Endothelial cell of umbilical vein (primary cell): ENCODE results near the gene WFIKKN1. TPM values are rescaled to one million over a fixed set of nuclear protein-coding genes. Genes with fewer than 3 reads are reported as not detected.

Source experiments
- BruUV-seq: library from RNA; stranded (reverse); fragments of 400-500 nt; replicated peaks from 2 replicates; lab custom pipeline; 2021; lab: Mats Ljungman, UMichigan
- CTCF ChIA-PET: fragments of 300-600, 350-600 bp; sonication (Branson Sonifier 250); formaldehyde crosslinking; loops from one replicate; lab custom pipeline; 2021; ENCODE audit warnings: antibody characterized with exemption, inconsistent platforms; lab: Charles Lee
- POLR2A ChIA-PET: fragments of 300-600, 350-600 bp; sonication (Branson Sonifier 250); formaldehyde crosslinking; loops from one replicate; lab custom pipeline; 2021; ENCODE audit warnings: antibody characterized with exemption, inconsistent platforms; lab: Charles Lee
- DNase-seq: peaks from one replicate; pipeline ENCODE4 v3.0.0-alpha.2; 2011; ENCODE audit warnings: low read depth, low spot score
- FAIRE-seq: peaks from 2 replicates; lab custom pipeline; 2011; peaks lifted over from hg19 to GRCh38; lab: Jason Lieb, UNC
- H2AFZ ChIP-seq: 2 replicates; pipeline ENCODE4 v1.6.0; 2012; ENCODE audit warnings: low read depth, low read length, control low read depth, inconsistent platforms
- H3K27ac ChIP-seq: 2 replicates; pipeline ENCODE4 v1.5.1; 2011; ENCODE audit warnings: low read depth, mild to moderate bottlenecking, control low read depth, low read length, moderate library complexity; ENCODE audit not compliant: insufficient read depth
- H3K27me3 ChIP-seq, 2 experiments: 2 replicates each; pipeline versions ENCODE4 v1.6.0 to v1.6.1; 2011; ENCODE audit warnings: low read length in 2 of 2, mixed read lengths in 1 of 2; ENCODE audit not compliant: control insufficient read depth in 2 of 2, insufficient read depth in 2 of 2
- H3K36me3 ChIP-seq, 2 experiments: 2 replicates in 1 of 2; 3 replicates in 1 of 2; pipeline ENCODE4 v1.5.1; 2011; ENCODE audit warnings: low read length in 2 of 2, mild to moderate bottlenecking in 1 of 2, moderate library complexity in 1 of 2; ENCODE audit not compliant: control insufficient read depth in 2 of 2, insufficient read depth in 2 of 2; ENCODE audit errors: extremely low read depth in 1 of 2
- H3K4me1 ChIP-seq: 3 replicates; pipeline ENCODE4 v1.5.1; 2011; ENCODE audit warnings: mild to moderate bottlenecking, low read length; ENCODE audit not compliant: control insufficient read depth, insufficient read depth; ENCODE audit errors: extremely low read depth
- H3K4me2 ChIP-seq: 2 replicates; pipeline ENCODE4 v1.6.1; 2011; ENCODE audit warnings: low read length, control low read depth, mixed read lengths; ENCODE audit not compliant: insufficient read depth
- H3K4me3 ChIP-seq, 3 experiments: fragments of 200-600 bp in 1 of 3; sonication (generic), shearing (Covaris generic) in 1 of 3; replicated peaks in 1 of 3; 2 replicates each; pipeline ENCODE4 v1.5.1; 2011 to 2016; ENCODE audit warnings: control low read depth in 3 of 3, low read length in 3 of 3, mild to moderate bottlenecking in 2 of 3, inconsistent platforms in 1 of 3, low read depth in 1 of 3, moderate library complexity in 1 of 3; ENCODE audit not compliant: insufficient read depth in 1 of 3
- H3K79me2 ChIP-seq: 2 replicates; pipeline ENCODE4 v1.6.0; 2012; ENCODE audit warnings: low read length, inconsistent platforms; ENCODE audit not compliant: control insufficient read depth, insufficient read depth
- H3K9ac ChIP-seq: replicated peaks from 2 replicates; pipeline ENCODE3; 2011; ENCODE audit warnings: low read length, control low read depth; ENCODE audit not compliant: insufficient read depth; ENCODE audit errors: extremely low read depth
- H3K9me1 ChIP-seq: replicated peaks from 3 replicates; pipeline ENCODE4 v1.6.0; 2011; ENCODE audit warnings: mild to moderate bottlenecking, low read length; ENCODE audit not compliant: control insufficient read depth, insufficient read depth; ENCODE audit errors: extremely low read depth
- H3K9me3 ChIP-seq: replicated peaks from 2 replicates; pipeline ENCODE4 v1.5.1; 2012; ENCODE audit warnings: low read length, inconsistent platforms; ENCODE audit not compliant: control insufficient read depth, insufficient read depth
- H4K20me1 ChIP-seq: replicated peaks from 2 replicates; pipeline ENCODE3; 2011; ENCODE audit warnings: mild to moderate bottlenecking, low read length; ENCODE audit not compliant: control insufficient read depth, insufficient read depth; ENCODE audit errors: extremely low read depth
- EZH2 ChIP-seq: IDR thresholded peaks from 2 replicates; pipeline ENCODE4 v1.6.1; 2012; ENCODE audit warnings: borderline replicate concordance, low read depth, mild to moderate bottlenecking, moderate library complexity, low read length, inconsistent platforms; ENCODE audit not compliant: severe bottlenecking
- GATA2 ChIP-seq: IDR thresholded peaks from 2 replicates; pipeline ENCODE4 v1.7.0; 2011; ENCODE audit warnings: low read depth, mild to moderate bottlenecking, moderate library complexity, mixed read lengths, low read length; ENCODE audit not compliant: insufficient read length, insufficient read depth
- MYC ChIP-seq: IDR thresholded peaks from one replicate; pipeline ENCODE4 v1.6.1; 2011; ENCODE audit warnings: mild to moderate bottlenecking, low read depth, low read length
- POLR2AphosphoS5 ChIP-seq: IDR thresholded peaks from 2 replicates; pipeline ENCODE4 v1.6.1; 2012; ENCODE audit warnings: low read depth, mild to moderate bottlenecking, control low read depth, low read length, moderate library complexity; ENCODE audit not compliant: insufficient read depth
- dilution Hi-C: fragments of 300-500 bp; cut with MboI; formaldehyde crosslinking; loops from one replicate; pipeline ENCODE4 v1.15.0; 2019; ENCODE audit warnings: low sequenced_read_pairs; ENCODE audit not compliant: extremely low pct_ligation_motif_present
- intact Hi-C: fragments of 100-400 bp; cut with micrococcal nuclease; formaldehyde crosslinking; loops from one replicate; pipeline ENCODE4 v1.10.0; 2022
- polyA plus RNA-seq, 4 experiments: library from polyadenylated mRNA; depleted of rRNA in 3 of 4; stranded (reverse) in 3 of 4; unstranded in 1 of 4; fragments of >200 nt; gene quantifications; 2 replicates each; pipeline versions ENCODE4 v1.2.1 to v1.2.3, GENCODE V29; 2011 to 2012; ENCODE audit warnings: missing spikeins in 1 of 4
- total RNA-seq: library from RNA; stranded (reverse); gene quantifications from 2 replicates; pipeline ENCODE4 v1.2.3, GENCODE V29; 2021

The WFIKKN1 gene
- total and polyA plus RNA-seq, 2 donors (not counting 3 experiments of a cell fraction or from before 2014, with no cell fraction given), result 0.06 to 0.40 TPM

GRCh38 chr16:666572-666971 is 35.8 kb downstream of the WFIKKN1 start:
- POLR2A ChIA-PET, result no interaction called here
- CTCF ChIA-PET, result no interaction called here
- dilution Hi-C loops, result no loop called here

GRCh38 chr16:667113-667779 is 36.5 kb downstream of the WFIKKN1 start:
- H3K9me3 ChIP-seq, result no peaks in the 10 kb centered on the region
- no peaks in the 10 kb centered on the region for H3K27me3 ChIP-seq
- FAIRE-seq (no peak), DNase-seq (no peak)
- H3K9me1 ChIP-seq, result no peaks in the 10 kb centered on the region
- BruUV-seq, result no TSS peak
- intact Hi-C loops, result no loop called here
- no peaks in the 10 kb centered on the region for H3K4me1 ChIP-seq
- peaks cover 18% of the 10 kb centered on the region for H3K79me2 ChIP-seq
- ChIA-PET CTCF (interaction anchor here (0.7 to 1.8 kb wide), 4 partner anchors 9 to 88 kb away, joined by 3 to 6 read pairs (median 4); no protein-coding TSS in a partner anchor), POLR2A (no interaction called here)
- TF ChIP-seq GATA2, result no peak
- TF ChIP-seq MYC, result no peak
- no peak for TF ChIP-seq EZH2
- peak overlapping the region; percentile 79 for H2AFZ ChIP-seq
- H3K4me3 ChIP-seq, result no peak overlapping the region
- dilution Hi-C loops, result no loop called here
- H4K20me1 ChIP-seq, result no peaks in the 10 kb centered on the region
- H3K27ac ChIP-seq, result no peak overlapping the region
- H3K9ac ChIP-seq, result no peak overlapping the region
- peaks cover 3 to 22% of the 10 kb centered on the region in 2 experiments for H3K36me3 ChIP-seq
- no peak overlapping the region for H3K4me2 ChIP-seq

More at GRCh38 chr16:666572-666971, 35.8 kb downstream of the WFIKKN1 start:
- no peak overlapping the region for H3K4me3 ChIP-seq
- no peaks in the 10 kb centered on the region for H4K20me1 ChIP-seq
- no peak overlapping the region for H3K9ac ChIP-seq
- H3K27me3 ChIP-seq, result no peaks in the 10 kb centered on the region
- H3K4me1 ChIP-seq, result no peaks in the 10 kb centered on the region
- intact Hi-C loops, result no loop called here
- no TSS peak for BruUV-seq
- H3K79me2 ChIP-seq, result peaks cover 18% of the 10 kb centered on the region
- H3K9me1 ChIP-seq, result no peaks in the 10 kb centered on the region
- H3K36me3 ChIP-seq, result peaks cover 2 to 18% of the 10 kb centered on the region in 2 experiments
- no peak for FAIRE-seq
- TF ChIP-seq POLR2AphosphoS5, result no peak
- no peaks in the 10 kb centered on the region for H3K9me3 ChIP-seq
- no peak overlapping the region for H3K27ac ChIP-seq
- no peak overlapping the region for H3K4me2 ChIP-seq
- H2AFZ ChIP-seq, result no peak overlapping the region
- DNase-seq, result no peak
